OCI-LY3 (cell line): ENCODE results near the gene CACNA1C.

Experiments
- H2AFZ ChIP-seq: fragments of 200-600, 300-600 bp; shearing (Covaris generic); 2 replicates; pipeline ENCODE4 v1.6.0; 2014; ENCODE audit warnings: antibody characterized with exemption, low read depth, low read length
- H3K27ac ChIP-seq: fragments of 200-600, 300-600 bp; sonication (generic); 2 replicates; pipeline ENCODE4 v1.5.1; 2014; ENCODE audit warnings: mild to moderate bottlenecking, low read length, moderate library complexity, mixed read lengths
- H3K27me3 ChIP-seq: fragments of 200-600, 300-600 bp; sonication (generic); 2 replicates; pipeline ENCODE4 v1.6.1; 2014; ENCODE audit warnings: low read depth, low read length, mixed read lengths
- H3K36me3 ChIP-seq: fragments of 200-600, 300-600 bp; sonication (generic); replicated peaks from 2 replicates; pipeline ENCODE3; 2014; ENCODE audit warnings: low read depth, low read length, mixed read lengths
- H3K4me1 ChIP-seq: fragments of 300-600, 200-600 bp; sonication (generic); 2 replicates; pipeline ENCODE4 v1.6.1; 2014; ENCODE audit warnings: low read length, mixed read lengths
- H3K4me2 ChIP-seq: fragments of 200-600, 300-600 bp; sonication (generic); 2 replicates; pipeline ENCODE4 v1.6.1; 2014; ENCODE audit warnings: low read length, mixed read lengths
- H3K4me3 ChIP-seq: fragments of 300-600, 200-600 bp; sonication (generic); 2 replicates; pipeline ENCODE4 v1.5.1; 2014; ENCODE audit warnings: antibody characterized with exemption, mild to moderate bottlenecking, low read length, moderate library complexity
- H3K79me2 ChIP-seq: fragments of 300-600, 200-600 bp; shearing (Covaris generic); 2 replicates; pipeline ENCODE4 v1.6.1; 2014; ENCODE audit warnings: mild to moderate bottlenecking, low read length, mixed read lengths
- H3K9ac ChIP-seq: fragments of 300-600, 200-600 bp; shearing (Covaris generic); 2 replicates; pipeline ENCODE4 v1.6.0; 2014; ENCODE audit warnings: mild to moderate bottlenecking, low read length, moderate library complexity
- H3K9me3 ChIP-seq: fragments of 200-600, 300-600 bp; shearing (Covaris generic); 2 replicates; pipeline ENCODE4 v1.6.1; 2014; ENCODE audit warnings: low read length, mixed read lengths; ENCODE audit not compliant: insufficient read depth
- H4K20me1 ChIP-seq: fragments of 200-600, 300-600 bp; sonication (generic); 2 replicates; pipeline ENCODE4 v1.6.1; 2016; ENCODE audit warnings: low read length, mixed read lengths; ENCODE audit not compliant: insufficient read depth
- CTCF ChIP-seq: fragments of 200-600, 300-600 bp; sonication (generic); IDR thresholded peaks from 2 replicates; pipeline ENCODE4 v1.5.1; 2014; ENCODE audit warnings: antibody characterized with exemption, low read length, low read depth
- EZH2phosphoT487 ChIP-seq: fragments of 200-600 bp; shearing (Covaris generic); IDR thresholded peaks from 2 replicates; pipeline ENCODE4 v1.6.1; 2018; ENCODE audit warnings: antibody characterized with exemption, mixed run types, low read depth

Gene CACNA1C

GRCh38 chr12:2669560-2669959 is 616.8 kb downstream of the CACNA1C start:
- Histone ChIP-seq H3K27me3 (peaks cover 4% of the 10 kb centered on the region; the same call in 1 of the 2 replicates), H3K9me3 (no peaks in the 10 kb centered on the region), H3K27ac (no peak overlapping the region), H3K4me1 (no peaks in the 10 kb centered on the region), H4K20me1 (no peaks in the 10 kb centered on the region), H3K4me2 (no peak overlapping the region), H3K4me3 (no peak overlapping the region), H3K36me3 (no peaks in the 10 kb centered on the region), H3K9ac (no peak overlapping the region), H3K79me2 (no peaks in the 10 kb centered on the region), H2AFZ (no peak overlapping the region)
- no peak for TF ChIP-seq EZH2phosphoT487
- TF ChIP-seq CTCF: no peak

- Histone ChIP-seq H3K79me2 (no peaks in the 10 kb centered on the region), H2AFZ (no peak overlapping the region), H3K9ac (no peak overlapping the region), H3K4me1 (no peaks in the 10 kb centered on the region), H4K20me1 (no peaks in the 10 kb centered on the region), H3K9me3 (no peaks in the 10 kb centered on the region), H3K4me2 (no peak overlapping the region), H3K36me3 (no peaks in the 10 kb centered on the region), H3K4me3 (no peak overlapping the region), H3K27me3 (0 out of 2 replicates have a peak, but pooled peaks cover 2% of the 10 kb centered on the region), H3K27ac (no peak overlapping the region)
- TF ChIP-seq CTCF: no peak
- TF ChIP-seq EZH2phosphoT487: no peak
These were observed 620.1 kb downstream of the CACNA1C start for GRCh38 chr12:2672863-2673262.

GRCh38 chr12:2673966-2674810 is 621.4 kb downstream of the CACNA1C start:
- Histone ChIP-seq H3K4me3 (no peak overlapping the region), H3K36me3 (no peaks in the 10 kb centered on the region), H4K20me1 (no peaks in the 10 kb centered on the region), H2AFZ (no peak overlapping the region), H3K9ac (no peak overlapping the region), H3K4me1 (no peaks in the 10 kb centered on the region), H3K4me2 (no peak overlapping the region), H3K27ac (no peak overlapping the region), H3K79me2 (no peaks in the 10 kb centered on the region), H3K9me3 (no peaks in the 10 kb centered on the region), H3K27me3 (0 out of 2 replicates have a peak, but pooled peaks cover 2% of the 10 kb centered on the region)
- peak; percentile 42 for TF ChIP-seq CTCF
- no peak for TF ChIP-seq EZH2phosphoT487

- H3K36me3 ChIP-seq: no peaks in the 10 kb centered on the region
- H3K4me2 ChIP-seq: no peak overlapping the region
- no peaks in the 10 kb centered on the region for H3K4me1 ChIP-seq
- H3K9me3 ChIP-seq: no peaks in the 10 kb centered on the region
- TF ChIP-seq CTCF (no peak), EZH2phosphoT487 (no peak)
- H4K20me1 ChIP-seq: no peaks in the 10 kb centered on the region
- no peak overlapping the region for H3K4me3 ChIP-seq
- H3K27me3 ChIP-seq: 0 out of 2 replicates have a peak, but pooled peaks cover 2% of the 10 kb centered on the region
- no peaks in the 10 kb centered on the region for H3K79me2 ChIP-seq
- H3K9ac ChIP-seq: no peak overlapping the region
- no peak overlapping the region for H3K27ac ChIP-seq
- H2AFZ ChIP-seq: no peak overlapping the region
These were observed 623.0 kb downstream of the CACNA1C start for GRCh38 chr12:2675776-2676175.
